H9 (cell line): ENCODE results near the gene DPP6. TPM values are rescaled to one million over a fixed set of nuclear protein-coding genes. Genes with fewer than 3 reads are reported as not detected.

Source experiments
- DNase-seq: peaks from one replicate; pipeline ENCODE4 v3.0.0-alpha.2; 2017
- H2AFZ ChIP-seq: one replicate; pipeline ENCODE4 v1.6.1; 2013; ENCODE audit warnings: mild to moderate bottlenecking, low read length, control low read depth, moderate library complexity
- H2AK5ac ChIP-seq: 2 replicates; pipeline ENCODE4 v1.6.1; 2013; ENCODE audit warnings: low read length, control low read depth, mixed read lengths; ENCODE audit not compliant: insufficient read length
- H2BK120ac ChIP-seq: one replicate; pipeline ENCODE4 v1.6.1; 2013; ENCODE audit warnings: low read depth, mild to moderate bottlenecking, low read length, control low read depth, inconsistent platforms; ENCODE audit not compliant: poor library complexity, severe bottlenecking
- H2BK12ac ChIP-seq: 2 replicates; pipeline ENCODE4 v1.6.1; 2013; ENCODE audit warnings: low read length, control low read depth, mixed read lengths, low read depth; ENCODE audit not compliant: insufficient read length
- H2BK15ac ChIP-seq: 2 replicates; pipeline ENCODE4 v1.6.1; 2013; ENCODE audit warnings: low read depth, low read length, control low read depth
- H2BK20ac ChIP-seq: one replicate; pipeline ENCODE4 v1.6.1; 2013; ENCODE audit warnings: low read depth, mild to moderate bottlenecking, low read length, control low read depth, inconsistent platforms; ENCODE audit not compliant: poor library complexity, severe bottlenecking
- H2BK5ac ChIP-seq: 2 replicates; pipeline ENCODE4 v1.6.1; 2013; ENCODE audit warnings: low read length, control low read depth, mixed read lengths; ENCODE audit not compliant: insufficient read length
- H3K14ac ChIP-seq: 2 replicates; pipeline ENCODE4 v1.6.1; 2013; ENCODE audit warnings: low read length, control low read depth; ENCODE audit not compliant: insufficient read depth
- H3K18ac ChIP-seq: 2 replicates; pipeline ENCODE4 v1.6.1; 2013; ENCODE audit warnings: low read depth, mild to moderate bottlenecking, mixed read lengths, low read length, control low read depth; ENCODE audit not compliant: insufficient read length
- H3K23ac ChIP-seq: 2 replicates; pipeline ENCODE4 v1.6.1; 2013; ENCODE audit warnings: low read length, control low read depth, mixed read lengths, low read depth; ENCODE audit not compliant: insufficient read length
- H3K23me2 ChIP-seq: 2 replicates; pipeline ENCODE4 v1.6.1; 2013; ENCODE audit warnings: low read depth, mild to moderate bottlenecking, mixed read lengths, low read length, control low read depth; ENCODE audit not compliant: insufficient read length, poor library complexity, severe bottlenecking
- H3K27ac ChIP-seq: 2 replicates; pipeline ENCODE4 v1.5.1; 2013; ENCODE audit warnings: low read length, control low read depth, mixed read lengths, low read depth; ENCODE audit not compliant: insufficient read length
- H3K27me3 ChIP-seq: 2 replicates; pipeline ENCODE4 v1.6.1; 2013; ENCODE audit warnings: low read length, control low read depth, inconsistent platforms; ENCODE audit not compliant: insufficient read depth
- H3K4ac ChIP-seq: 2 replicates; pipeline ENCODE4 v1.6.1; 2013; ENCODE audit warnings: low read depth, mild to moderate bottlenecking, control low read depth, inconsistent platforms, low read length, moderate library complexity
- H3K4me1 ChIP-seq: 2 replicates; pipeline ENCODE4 v1.6.1; 2013; ENCODE audit warnings: low read length, control low read depth, inconsistent platforms; ENCODE audit not compliant: insufficient read depth
- H3K4me2 ChIP-seq: 2 replicates; pipeline ENCODE4 v1.6.1; 2013; ENCODE audit warnings: low read length, control low read depth, mixed read lengths; ENCODE audit not compliant: insufficient read length, insufficient read depth
- H3K56ac ChIP-seq: 2 replicates; pipeline ENCODE4 v1.6.1; 2013; ENCODE audit warnings: low read depth, mild to moderate bottlenecking, mixed read lengths, low read length, control low read depth; ENCODE audit not compliant: insufficient read length
- H3K79me1 ChIP-seq: 2 replicates; pipeline ENCODE4 v1.6.1; 2013; ENCODE audit warnings: low read depth, mild to moderate bottlenecking, moderate library complexity, low read length, control low read depth, inconsistent platforms; ENCODE audit not compliant: insufficient read depth, poor library complexity, severe bottlenecking
- H3K79me2 ChIP-seq: 2 replicates; pipeline ENCODE4 v1.6.1; 2013; ENCODE audit warnings: low read length, control low read depth, inconsistent platforms; ENCODE audit not compliant: insufficient read depth
- H3K9ac ChIP-seq: 2 replicates; pipeline ENCODE4 v1.6.1; 2013; ENCODE audit warnings: low read length, control low read depth, mixed read lengths; ENCODE audit not compliant: insufficient read length; ENCODE audit errors: extremely low read depth
- H3K9me3 ChIP-seq: one replicate; pipeline ENCODE4 v1.6.1; 2013; ENCODE audit warnings: low read depth, low read length, inconsistent platforms; ENCODE audit not compliant: control insufficient read depth
- H3T11ph ChIP-seq: one replicate; pipeline ENCODE4 v1.6.1; 2013; ENCODE audit warnings: mild to moderate bottlenecking, low read length, control low read depth, inconsistent platforms
- H4K20me1 ChIP-seq: one replicate; pipeline ENCODE4 v1.6.1; 2013; ENCODE audit not compliant: control insufficient read depth, insufficient read length, insufficient read depth
- H4K5ac ChIP-seq: 2 replicates; pipeline ENCODE4 v1.6.1; 2013; ENCODE audit warnings: low read depth, mild to moderate bottlenecking, mixed read lengths, low read length, control low read depth; ENCODE audit not compliant: insufficient read length
- H4K8ac ChIP-seq: replicated peaks from 2 replicates; pipeline ENCODE4 v1.6.1; 2013; ENCODE audit warnings: low read length, control low read depth, mixed read lengths, low read depth; ENCODE audit not compliant: insufficient read length
- H4K91ac ChIP-seq: 2 replicates; pipeline ENCODE4 v1.6.1; 2013; ENCODE audit warnings: low read depth, mild to moderate bottlenecking, moderate library complexity, mixed read lengths, low read length, control low read depth; ENCODE audit not compliant: insufficient read length
- H3K27ac Mint-ChIP-seq, 3 experiments: 2 replicates in 2 of 3; 3 replicates in 1 of 3; pipeline ENCODE4 v1.8.0; 2020 to 2021; ENCODE audit warnings: mixed read lengths in 3 of 3, mild to moderate bottlenecking in 1 of 3, moderate library complexity in 1 of 3
- H3K27me3 Mint-ChIP-seq: 2 replicates; pipeline ENCODE4 v1.8.0; 2021; ENCODE audit warnings: low read depth, mild to moderate bottlenecking, moderate library complexity, mixed read lengths
- H3K36me3 Mint-ChIP-seq, 3 experiments: 2 replicates in 2 of 3; 3 replicates in 1 of 3; pipeline ENCODE4 v1.8.0; 2020 to 2021; ENCODE audit warnings: low read depth in 3 of 3, mixed read lengths in 3 of 3; ENCODE audit not compliant: insufficient read depth in 1 of 3
- H3K4me1 Mint-ChIP-seq, 2 experiments: 2 replicates each; pipeline ENCODE4 v1.8.0; 2020; ENCODE audit warnings: mixed read lengths in 2 of 2
- H3K4me3 Mint-ChIP-seq, 2 experiments: 2 replicates in 1 of 2; 3 replicates in 1 of 2; pipeline ENCODE4 v1.8.0; 2020 to 2021; ENCODE audit warnings: mild to moderate bottlenecking in 2 of 2, mixed read lengths in 2 of 2, moderate library complexity in 1 of 2
- H3K9me3 Mint-ChIP-seq, 2 experiments: 2 replicates in 1 of 2; 3 replicates in 1 of 2; pipeline ENCODE4 v1.8.0; 2020; ENCODE audit warnings: mild to moderate bottlenecking in 2 of 2, mixed read lengths in 2 of 2, moderate library complexity in 1 of 2
- CTCF ChIP-seq: fragments of 200-600 bp; sonication (generic); conservative IDR thresholded peaks from 3 replicates; pipeline ENCODE4 v1.8.0; 2021; ENCODE audit warnings: antibody characterized with exemption, mild to moderate bottlenecking
- WGBS: extraction: QIAGEN DNeasy Blood & Tissue Kit; methylation state at CpG from one replicate; pipeline ENCODE4 v1.1.7; 2013; ENCODE audit warnings: missing lambda C conversion rate, low lambda C conversion rate, mixed read lengths; ENCODE audit not compliant: insufficient read length; ENCODE audit errors: extremely low coverage; 5-methylcytosine and 5-hydroxymethylcytosine counted together
- total RNA-seq: library from RNA; stranded (reverse); gene quantifications from 2 replicates; pipeline ENCODE4 v1.2.1, GENCODE V29; 2021

The DPP6 gene
- total RNA-seq, 1 experiment from 2014 or later: 4.5 TPM

GRCh38 chr7:154412105-154412504 is 359.9 kb downstream of the DPP6 start:
- no peak for TF ChIP-seq CTCF
- Mint-ChIP-seq H3K27ac (no peak overlapping the region), H3K27me3 (no peaks in the 10 kb centered on the region; the same call in 1 of the 2 replicates), H3K4me3 (no peak overlapping the region), H3K9me3 (no peaks in the 10 kb centered on the region), H3K4me1 (peaks cover 5% of the 10 kb centered on the region in 2 experiments), H3K36me3 (no peaks in the 10 kb centered on the region)
- Histone ChIP-seq H3K9me3 (no peaks in the 10 kb centered on the region), H4K8ac (no peak overlapping the region), H2BK15ac (no peak overlapping the region), H3K79me2 (no peaks in the 10 kb centered on the region), H2BK120ac (no peak overlapping the region), H3K27ac (no peak overlapping the region), H4K5ac (no peak overlapping the region), H3K9ac (no peak overlapping the region), H2BK5ac (no peak overlapping the region), H4K20me1 (no peaks in the 10 kb centered on the region), H3K4ac (no peak overlapping the region), H3K23ac (no peak overlapping the region), H2AFZ (no peak overlapping the region), H4K91ac (no peak overlapping the region), H2AK5ac (no peak overlapping the region), H3T11ph (no peak overlapping the region), H3K23me2 (no peaks in the 10 kb centered on the region), H2BK20ac (no peak overlapping the region), H3K14ac (no peak overlapping the region), H3K4me1 (peaks cover 6% of the 10 kb centered on the region; the same call in 1 of the 2 replicates), H2BK12ac (no peak overlapping the region), H3K27me3 (no peaks in the 10 kb centered on the region), H3K79me1 (no peaks in the 10 kb centered on the region), H3K56ac (no peak overlapping the region), H3K4me2 (no peak overlapping the region), H3K18ac (no peak overlapping the region)
- no peak for DNase-seq
- no CpG with 5 or more reads among the region's 2 CpGs for WGBS
